ENCODE measurements around the gene FAM25C. TPM values are rescaled to one million over a fixed set of nuclear protein-coding genes. Genes with fewer than 3 reads are reported as not detected.
"Not testable (repeated sequence)": the region's sequence is repeated elsewhere in the genome, so short reads cannot be mapped to it uniquely, and the experiment has no call there.

FAM25C gene
- not detected in 2 replicates for total RNA-seq

- not testable (repeated sequence) for DNase-seq (ENCODE audit: low read depth); H3K4me3 ChIP-seq (ENCODE audit: low read depth, low read length)
Measured at GRCh38 chr10:47999691-48000090, at the start of gene FAM25C. Gene FAM25C, minus strand, starts transcription at chr10:47999791. Its CDS starts 26 bp downstream, at chr10:47999765.

DNA sequence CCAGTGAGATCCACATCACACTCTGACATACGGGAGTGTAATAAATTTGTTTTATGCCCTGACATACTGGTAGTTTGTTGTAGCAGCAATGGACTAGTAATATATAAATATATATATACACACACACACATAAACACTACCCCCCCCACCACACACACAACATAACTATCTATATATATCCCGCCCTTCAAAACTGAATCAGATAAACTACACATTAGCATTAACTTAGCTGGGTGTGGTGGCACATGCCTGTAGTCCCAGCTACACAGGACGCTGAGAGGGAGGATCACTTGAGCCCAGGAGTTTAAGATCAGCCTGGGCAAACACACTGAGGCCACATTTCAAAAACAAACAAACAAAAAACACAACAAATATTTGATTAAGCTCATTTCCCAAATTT, 45.0 kb upstream of the FAM25C start:
- not testable (repeated sequence) for DNase-seq (ENCODE audit: low read depth)

GRCh38 chr10:48031390-48031789, 31.8 kb upstream of the FAM25C start:
- not testable (repeated sequence) for DNase-seq (ENCODE audit: low read depth); H3K4me3 ChIP-seq (ENCODE audit: low read depth, low read length)

More for the DNA sequence above, 45.0 kb upstream of the FAM25C start:
- H3K4me3 ChIP-seq (ENCODE audit: low read depth, low read length): not testable (repeated sequence)

- DNase-seq (ENCODE audit: low read depth); H3K4me3 ChIP-seq (ENCODE audit: low read depth, low read length): not testable (repeated sequence)
Measured at GRCh38 chr10:48002306-48002705, 2.7 kb upstream of the FAM25C start.

DNA sequence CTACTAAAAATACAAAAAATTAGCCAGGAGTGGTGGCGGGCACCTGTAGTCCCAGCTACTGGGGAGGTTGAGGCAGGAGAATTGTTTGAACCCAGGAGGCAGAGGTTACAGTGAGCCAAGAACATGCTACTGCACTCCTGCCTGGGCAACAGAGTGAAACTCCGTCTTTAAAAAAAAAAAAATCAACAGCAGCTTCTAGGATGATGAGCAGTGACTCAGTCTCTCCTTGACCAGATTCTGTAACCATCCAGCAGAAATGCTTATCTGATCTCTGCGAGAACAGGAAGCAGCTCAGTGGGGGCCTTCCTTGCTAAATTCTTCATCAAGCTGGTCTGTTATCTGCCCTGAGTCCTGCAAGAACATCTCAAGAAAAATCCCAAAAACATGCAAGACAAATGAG, 5.5 kb downstream of the FAM25C start:
- H3K4me3 ChIP-seq (ENCODE audit: low read depth, low read length): not testable (repeated sequence)
- DNase-seq (ENCODE audit: low read depth): peak; percentile 32

DNA sequence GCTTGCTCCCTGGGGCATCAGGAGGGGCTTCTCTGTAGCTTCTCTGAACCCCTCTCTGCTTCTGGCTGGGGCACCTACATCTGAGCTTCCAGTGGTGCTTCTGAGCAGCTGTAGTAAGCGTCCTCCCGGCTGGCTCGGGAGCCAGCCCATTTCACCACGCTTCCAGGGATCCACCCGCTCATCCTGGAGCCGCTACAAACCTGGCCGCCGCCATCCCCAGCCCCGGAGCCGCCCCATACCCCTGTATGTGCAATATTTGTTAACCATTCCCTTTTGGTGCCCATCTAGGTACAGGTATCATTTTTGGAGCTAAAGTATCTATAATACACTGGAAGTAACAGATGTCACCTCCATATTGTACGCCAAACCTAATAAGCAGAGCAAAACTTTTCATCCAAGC, 7.0 kb downstream of the FAM25C start:
- not testable (repeated sequence) for DNase-seq (ENCODE audit: low read depth); H3K4me3 ChIP-seq (ENCODE audit: low read depth, low read length)

DNA sequence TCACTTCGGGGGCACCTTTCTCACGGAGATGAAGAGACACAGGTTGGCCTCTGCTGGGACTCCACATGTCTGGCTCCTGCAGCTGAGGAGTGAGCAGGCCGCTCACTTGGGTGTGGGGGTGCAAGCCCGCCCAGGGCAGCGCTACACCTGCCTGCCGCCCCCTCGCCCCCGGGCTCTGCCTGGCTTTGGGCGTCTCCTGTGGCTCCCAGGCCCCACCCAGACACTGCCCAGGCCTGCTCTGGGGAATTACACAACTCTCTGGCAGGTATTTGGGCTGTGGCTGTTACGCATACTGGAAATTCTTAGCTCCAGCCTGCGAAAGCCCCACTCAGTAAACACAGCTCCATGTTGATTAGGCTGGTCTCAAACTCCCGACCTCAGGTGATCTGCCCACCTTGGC, 7.9 kb downstream of the FAM25C start:
- not testable (repeated sequence) for H3K4me3 ChIP-seq (ENCODE audit: low read depth, low read length)
- DNase-seq (ENCODE audit: low read depth): peak; percentile 31

DNA sequence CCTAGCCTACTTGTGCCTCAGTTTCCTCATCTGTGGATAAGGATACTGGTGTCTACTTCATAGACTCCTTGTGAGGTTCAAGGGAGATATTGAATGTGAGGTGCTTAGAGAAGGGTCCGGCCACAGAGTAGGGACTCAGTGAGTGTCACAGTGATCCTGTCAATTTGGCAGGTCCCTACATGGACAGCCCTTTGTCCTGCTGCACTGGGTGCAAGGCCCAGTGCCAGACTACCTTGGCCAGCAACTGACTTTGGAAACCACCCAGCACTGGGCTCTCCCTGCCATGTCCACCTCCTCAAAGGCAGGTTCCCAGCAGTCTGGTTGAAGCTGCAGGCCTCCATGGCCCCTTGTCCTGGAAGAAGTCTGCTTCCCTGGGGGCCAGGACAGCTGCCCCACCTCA, 9.5 kb downstream of the FAM25C start:
- DNase-seq (ENCODE audit: low read depth); H3K4me3 ChIP-seq (ENCODE audit: low read depth, low read length): not testable (repeated sequence)

DNA sequence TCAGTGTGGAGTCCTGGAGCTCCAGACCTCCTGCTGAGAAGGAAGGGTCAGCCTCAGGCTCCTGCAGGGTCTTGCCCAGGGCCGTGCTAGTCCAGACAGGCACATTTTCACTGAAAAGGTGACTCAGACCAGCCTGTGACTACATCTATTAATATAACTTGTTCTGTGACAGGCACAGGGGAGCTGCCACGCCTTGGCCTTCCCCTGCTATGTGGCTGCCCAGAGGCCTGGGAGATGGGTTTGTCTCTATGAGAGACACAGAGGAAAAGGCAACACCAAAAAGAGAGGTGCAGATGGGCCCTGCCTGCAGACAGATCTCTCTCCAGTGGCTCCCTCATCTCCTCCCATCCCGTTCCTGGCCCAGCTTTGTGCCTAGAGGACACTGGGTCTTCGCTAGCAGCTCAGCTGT, 10.0 kb downstream of the FAM25C start:
- not testable (repeated sequence) for H3K4me3 ChIP-seq (ENCODE audit: low read depth, low read length); DNase-seq (ENCODE audit: low read depth)

DNA sequence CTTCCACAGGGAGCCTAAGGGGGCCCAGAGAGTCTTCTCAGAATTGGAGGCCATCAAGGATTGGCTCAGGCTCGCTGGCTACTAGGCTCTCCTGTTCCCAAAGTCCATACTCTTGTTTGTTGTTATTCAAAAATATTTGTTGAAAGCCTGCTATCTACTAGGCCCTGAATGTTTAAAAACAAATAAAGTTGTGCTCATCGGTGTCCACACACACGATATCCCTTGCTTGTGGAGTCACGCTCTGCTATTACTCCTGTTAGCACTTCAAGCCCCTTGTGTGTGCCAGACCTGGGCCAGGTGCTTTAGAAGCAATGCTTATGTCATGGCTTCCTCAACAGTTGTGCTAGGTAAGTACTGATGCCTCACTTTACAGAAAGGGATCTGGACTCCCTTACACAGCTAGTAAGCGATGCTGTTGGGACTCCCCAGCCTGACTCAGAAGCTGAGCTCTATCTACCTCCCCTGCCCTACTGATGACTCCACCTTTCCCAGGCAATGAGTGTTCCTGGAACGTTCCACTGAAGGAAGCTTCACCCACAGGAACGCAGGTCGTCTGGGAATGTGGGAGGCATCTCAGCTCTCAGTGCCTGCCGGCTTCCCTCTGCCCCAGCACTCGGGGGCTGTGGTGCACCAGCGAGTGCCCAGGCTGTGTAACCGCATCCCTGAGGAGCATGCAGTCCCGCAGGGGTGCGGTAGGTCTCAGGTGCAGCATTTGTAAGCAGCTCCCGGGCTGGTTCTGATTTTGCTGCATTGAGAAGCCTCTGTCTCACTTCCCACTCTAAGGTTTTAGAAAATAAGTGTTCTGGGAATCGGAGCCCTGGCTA, 10.7 kb downstream of the FAM25C start:
- H3K4me3 ChIP-seq (ENCODE audit: low read depth, low read length); DNase-seq (ENCODE audit: low read depth): not testable (repeated sequence)

DNA sequence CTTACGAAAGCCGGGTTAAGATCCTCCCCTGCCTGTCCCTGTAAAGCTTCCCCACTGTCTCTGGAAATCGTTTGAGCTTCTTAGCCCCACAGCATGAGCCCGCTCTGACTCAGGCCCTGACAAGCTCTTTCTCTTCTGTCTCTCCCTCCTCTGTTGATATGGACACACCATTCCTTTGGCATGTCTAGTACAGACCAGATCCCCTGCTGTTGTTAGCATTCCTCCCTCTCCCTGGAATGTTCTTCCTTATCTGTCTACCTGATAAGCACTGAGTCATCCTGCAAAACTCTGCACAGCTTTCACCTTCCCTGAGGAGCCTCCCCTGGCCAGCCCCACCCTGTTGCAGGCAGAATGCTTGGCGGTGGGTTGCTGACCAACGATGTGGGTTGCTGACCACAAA, 11.6 kb downstream of the FAM25C start:
- H3K4me3 ChIP-seq (ENCODE audit: low read depth, low read length); DNase-seq (ENCODE audit: low read depth): not testable (repeated sequence)

GRCh38 chr10:47986413-47987230, 13.0 kb downstream of the FAM25C start:
- not testable (repeated sequence) for DNase-seq (ENCODE audit: low read depth); H3K4me3 ChIP-seq (ENCODE audit: low read depth, low read length)

DNA sequence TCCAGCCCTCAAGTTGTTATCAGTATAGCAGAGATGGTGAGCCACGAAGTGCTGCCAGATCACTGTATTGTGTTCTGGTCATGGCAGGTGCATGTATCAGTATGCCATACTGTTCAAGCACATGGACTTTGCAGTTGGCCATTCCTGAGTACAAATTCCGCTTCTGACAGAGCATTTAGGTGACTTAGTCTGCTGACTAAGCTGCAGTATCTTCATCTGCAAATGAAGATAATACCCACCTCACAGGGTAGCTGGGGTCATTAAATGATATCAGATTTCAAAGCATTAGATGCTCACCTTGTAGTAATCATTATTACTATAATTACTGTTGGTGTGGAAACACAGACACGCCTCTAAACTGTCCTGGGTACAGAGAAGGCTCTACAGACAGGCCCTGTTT, 24.2 kb downstream of the FAM25C start:
- not testable (repeated sequence) for DNase-seq (ENCODE audit: low read depth); H3K4me3 ChIP-seq (ENCODE audit: low read depth, low read length)

DNA sequence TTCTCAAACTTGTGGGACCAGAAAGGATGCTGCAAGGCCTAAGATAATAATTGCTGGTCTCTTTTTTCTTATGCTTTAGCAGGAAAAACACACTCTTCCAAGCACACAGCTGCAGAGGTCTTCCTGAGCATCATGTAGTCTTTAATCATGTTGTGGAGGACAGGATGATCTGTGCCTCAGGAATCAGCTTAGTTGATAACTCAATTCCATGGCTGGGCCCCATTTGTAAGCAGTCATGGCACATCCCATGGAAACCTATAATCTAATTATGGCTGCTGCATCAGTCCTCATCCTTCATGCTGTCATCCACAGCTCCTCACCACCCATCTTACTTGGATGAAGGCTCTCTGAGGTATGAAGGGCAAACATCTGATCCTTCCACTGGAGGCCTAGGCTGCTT, 26.5 kb downstream of the FAM25C start:
- H3K4me3 ChIP-seq (ENCODE audit: low read depth, low read length); DNase-seq (ENCODE audit: low read depth): not testable (repeated sequence)

GRCh38 chr10:47972077-47972476, 27.5 kb downstream of the FAM25C start:
- not testable (repeated sequence) for H3K4me3 ChIP-seq (ENCODE audit: low read depth, low read length); DNase-seq (ENCODE audit: low read depth)

GRCh38 chr10:47971598-47971997, 28.0 kb downstream of the FAM25C start:
- H3K4me3 ChIP-seq (ENCODE audit: low read depth, low read length); DNase-seq (ENCODE audit: low read depth): not testable (repeated sequence)

DNA sequence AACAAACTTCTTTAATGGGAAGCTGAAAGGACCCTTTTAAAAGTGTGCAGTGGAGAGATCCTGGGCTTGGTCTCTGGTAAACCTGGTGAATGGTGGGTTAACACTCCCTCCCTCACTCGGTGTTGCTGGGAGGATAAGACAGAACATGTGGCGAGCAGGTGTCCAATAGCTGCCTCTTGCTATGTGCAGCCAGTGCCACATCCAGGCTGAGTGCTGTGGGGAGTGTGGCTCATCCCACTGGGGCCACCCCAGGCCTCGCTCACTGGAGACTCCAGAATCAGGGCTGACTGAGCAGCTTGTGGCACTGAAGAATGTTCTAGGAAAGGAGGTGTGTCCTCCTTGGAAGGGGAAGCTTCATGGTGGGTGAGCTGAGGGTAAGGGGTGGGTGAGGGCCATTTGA, 29.5 kb downstream of the FAM25C start:
- DNase-seq (ENCODE audit: low read depth); H3K4me3 ChIP-seq (ENCODE audit: low read depth, low read length): not testable (repeated sequence)

GRCh38 chr10:47968988-47969387, 30.6 kb downstream of the FAM25C start:
- not testable (repeated sequence) for H3K4me3 ChIP-seq (ENCODE audit: low read depth, low read length); DNase-seq (ENCODE audit: low read depth)

- not testable (repeated sequence) for DNase-seq (ENCODE audit: low read depth); H3K4me3 ChIP-seq (ENCODE audit: low read depth, low read length)
Measured at GRCh38 chr10:47964280-47965063, 35.1 kb downstream of the FAM25C start.

Measured in fibroblast of villous mesenchyme (primary cell).